ENCODE results near the gene UBE2G2.

The UBE2G2 gene

DNA sequence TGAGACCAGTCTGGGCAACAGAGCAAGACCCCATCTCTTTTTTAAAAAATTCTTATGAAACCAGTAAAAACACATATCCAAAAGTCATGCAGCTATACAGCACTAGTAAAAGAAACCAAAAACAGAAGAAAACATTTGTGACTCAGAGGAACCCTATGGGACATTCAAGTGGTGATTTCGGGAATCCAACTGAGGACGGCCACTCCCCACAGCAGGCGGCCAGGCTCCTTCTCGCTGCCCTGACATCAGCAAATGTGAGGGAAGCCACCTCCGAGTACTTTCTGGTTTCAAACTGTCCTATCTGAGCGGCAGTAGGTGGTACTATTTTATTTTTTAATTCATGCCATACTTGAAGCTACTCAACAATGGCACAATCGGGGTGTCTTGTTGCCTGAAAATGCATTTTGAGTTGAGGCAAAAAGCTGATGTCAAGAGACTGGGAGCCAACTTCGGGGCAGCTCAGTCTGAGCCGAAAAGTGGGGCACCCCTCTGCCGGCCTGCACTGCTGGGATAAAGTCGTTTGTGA is 12.9 kb upstream of the UBE2G2 start:
- DNase-seq, result no peak

DNA sequence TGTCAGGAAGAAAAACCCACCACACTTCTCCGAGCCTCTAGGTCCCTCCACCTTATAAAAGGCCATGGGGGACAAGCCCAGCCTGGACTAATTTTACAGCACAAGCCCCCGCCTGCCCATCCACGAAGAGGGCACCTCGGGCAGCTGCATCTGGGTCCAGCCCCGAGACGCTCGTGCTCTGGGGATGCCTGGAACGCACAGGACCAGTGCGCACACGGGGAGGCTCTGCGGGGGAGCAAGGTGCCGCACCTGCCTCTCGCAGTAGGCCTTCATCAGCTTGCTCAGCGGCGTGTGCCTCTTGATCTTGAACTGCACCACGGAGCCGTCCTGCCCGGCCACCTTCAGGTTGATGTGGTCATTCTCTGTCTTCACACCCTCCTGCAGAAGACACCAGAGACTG is 12.1 kb upstream of the UBE2G2 start:
- DNase-seq, result no peak

DNA sequence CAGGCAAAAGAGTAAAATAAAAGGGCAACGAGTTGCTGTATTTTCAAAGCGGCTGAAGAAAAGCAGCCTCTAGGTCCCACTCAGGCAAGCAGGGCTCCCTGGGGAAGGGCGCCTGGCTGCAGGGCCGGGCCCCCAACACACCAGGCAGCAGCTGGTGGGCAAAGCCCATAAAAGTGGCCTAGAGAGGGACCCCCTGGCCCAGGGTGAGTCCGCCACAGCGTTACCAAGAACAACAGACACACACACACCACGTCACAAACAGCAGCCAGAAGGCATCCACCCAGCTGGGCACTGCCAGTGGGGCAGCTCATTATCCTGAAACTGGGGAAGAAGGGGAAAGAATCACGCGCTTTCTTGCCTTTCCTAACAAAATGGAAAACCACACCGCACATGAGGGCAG is 11.5 kb upstream of the UBE2G2 start:
- no peak for DNase-seq

DNA sequence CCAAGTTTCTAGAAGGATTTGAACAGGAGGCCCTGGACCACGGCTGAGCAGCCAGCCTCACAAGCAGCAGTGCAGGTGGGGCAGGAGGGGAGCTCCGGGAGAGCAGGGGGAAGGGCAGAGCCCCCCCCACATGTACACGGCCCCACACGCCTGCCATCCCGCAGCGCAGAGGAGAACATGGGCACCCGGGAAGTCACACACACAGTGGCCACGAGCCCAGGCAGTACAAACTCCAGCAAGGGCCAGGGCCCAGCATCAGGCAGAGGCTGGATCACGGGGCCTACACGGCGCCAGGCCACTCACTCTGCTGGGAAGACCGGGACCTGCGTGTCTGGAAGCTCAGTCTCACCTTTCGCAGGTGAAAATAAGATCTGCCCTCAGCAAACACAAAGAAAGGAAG is 11.0 kb upstream of the UBE2G2 start:
- DNase-seq, result no peak

DNA sequence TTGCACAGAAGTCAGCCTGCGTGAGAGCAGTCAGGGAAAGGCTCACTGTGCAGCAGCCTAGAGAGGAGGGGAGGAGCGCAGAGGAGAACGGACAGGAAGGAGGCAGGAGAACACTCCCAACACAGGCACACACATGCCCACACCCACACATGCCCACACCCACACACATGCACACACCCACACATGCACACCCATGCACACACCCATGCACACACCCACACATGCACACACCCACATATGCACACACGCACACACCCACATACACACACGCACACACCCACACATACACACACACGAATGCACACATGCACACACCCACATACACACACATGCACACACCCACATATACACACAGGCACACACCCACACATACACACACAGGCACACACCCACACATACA is 9.2 kb upstream of the UBE2G2 start:
- DNase-seq, result no peak

DNA sequence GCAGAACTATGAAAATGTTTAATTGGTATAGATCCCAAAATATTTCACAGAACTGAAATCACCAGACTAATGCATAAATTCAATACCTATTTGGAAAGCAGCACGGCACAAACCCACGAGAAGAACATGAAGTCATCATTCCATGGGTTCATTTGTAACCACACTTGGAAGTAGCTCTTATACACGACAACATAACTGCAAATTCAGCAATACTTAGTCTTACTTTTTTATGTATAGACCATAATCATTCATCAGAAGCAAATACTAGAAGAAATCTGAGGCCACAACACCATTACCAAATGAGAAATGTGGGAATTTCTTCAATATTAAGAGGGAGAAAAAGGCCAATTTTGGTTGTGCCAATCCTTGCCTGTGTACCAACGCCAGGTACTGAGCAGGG is 4.2 kb upstream of the UBE2G2 start:
- no peak for DNase-seq

DNA sequence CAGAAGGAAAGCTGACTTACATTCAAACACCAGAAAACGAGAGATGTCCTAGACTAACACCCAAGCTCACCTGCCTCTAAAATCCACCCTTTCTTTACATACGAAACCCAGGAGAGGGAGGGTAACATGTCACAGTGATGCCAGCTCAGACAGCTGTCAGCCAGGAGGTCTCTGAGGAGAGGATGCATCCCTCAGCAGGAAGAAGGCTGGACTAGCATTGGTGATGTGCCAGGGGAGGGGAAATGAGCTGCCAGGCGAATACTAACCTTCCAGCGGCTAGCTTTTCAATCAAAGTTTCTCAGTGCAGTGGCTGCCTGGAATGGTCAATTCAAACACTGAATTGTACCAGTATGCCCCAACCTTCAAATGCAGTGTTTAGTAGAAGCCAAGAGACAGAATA is 3.6 kb upstream of the UBE2G2 start:
- DNase-seq, result no peak

DNA sequence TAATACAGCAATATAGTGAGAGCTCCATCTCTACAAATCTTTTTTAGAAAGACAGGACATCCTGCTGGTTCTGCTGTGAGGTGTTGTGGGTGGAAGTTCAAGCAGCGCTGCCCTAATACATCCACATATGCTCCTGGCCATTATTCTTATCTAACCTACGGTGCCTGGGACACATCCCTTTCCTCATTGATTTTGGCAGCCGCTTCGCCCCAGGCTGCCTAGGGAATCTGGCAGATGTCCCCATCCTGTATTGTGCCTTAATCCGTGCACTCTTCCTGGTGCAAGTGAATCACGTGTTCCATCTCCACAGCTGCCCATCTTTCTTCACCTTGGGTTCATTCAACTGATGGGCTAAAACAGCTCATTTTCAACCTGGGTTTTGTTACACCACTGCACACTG is 3.1 kb upstream of the UBE2G2 start:
- no peak for DNase-seq

DNA sequence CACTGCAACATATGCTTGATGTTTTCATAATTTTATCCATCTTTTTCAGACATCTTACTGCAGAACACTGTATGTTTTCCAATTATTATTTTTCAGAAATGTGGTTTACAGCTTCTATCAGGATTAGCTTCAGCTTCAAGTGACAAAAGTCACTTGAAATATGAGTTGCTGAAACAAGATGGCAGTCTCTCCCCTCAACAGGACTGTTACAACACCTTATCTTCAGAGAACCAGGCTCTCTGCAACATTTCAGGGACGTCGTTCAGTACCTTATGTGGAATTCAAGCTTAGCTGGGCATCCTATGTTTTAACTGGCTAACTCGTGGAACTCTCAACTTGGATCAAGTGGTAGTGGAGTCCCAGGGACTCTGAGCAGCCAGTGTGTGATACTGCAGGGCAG is 2.0 kb upstream of the UBE2G2 start:
- DNase-seq, result no peak

DNA sequence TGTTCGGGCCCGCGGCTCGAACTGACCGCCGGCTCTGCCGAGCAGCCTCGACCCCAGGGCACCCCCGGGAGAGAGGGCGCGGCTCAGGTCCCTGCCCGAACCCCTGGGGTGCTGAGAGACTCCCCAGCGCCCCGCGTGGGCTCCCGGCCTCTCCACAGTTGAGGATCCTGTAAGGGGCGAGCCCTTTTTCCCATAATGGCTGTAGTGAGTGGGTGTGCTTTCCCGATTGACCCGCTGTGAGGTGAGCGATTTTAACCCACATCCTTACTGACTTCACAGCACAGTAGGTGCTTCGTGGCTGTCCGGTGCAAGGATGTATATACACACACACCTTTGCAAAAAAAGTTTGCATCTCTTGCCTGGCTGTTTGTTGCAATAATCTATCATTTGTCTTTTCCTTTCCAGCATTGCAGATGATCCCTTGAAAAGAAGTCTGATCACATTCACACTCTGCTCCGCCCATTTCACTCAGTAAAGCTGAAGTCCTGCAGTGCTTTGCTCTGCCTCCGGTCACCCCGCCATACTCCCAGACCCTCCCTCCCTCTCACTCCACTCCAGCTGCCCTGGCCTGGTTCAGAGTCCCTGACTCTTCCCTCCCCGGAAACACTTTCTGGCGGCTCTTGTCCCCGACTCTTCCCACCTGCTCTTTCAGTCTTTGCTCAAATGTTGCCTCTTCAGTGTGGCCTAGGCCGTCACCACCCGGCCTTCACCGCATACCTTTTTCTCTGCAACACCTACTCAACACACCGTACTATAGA is 955 bp upstream of the UBE2G2 start:
- DNase-seq, result no peak

DNA sequence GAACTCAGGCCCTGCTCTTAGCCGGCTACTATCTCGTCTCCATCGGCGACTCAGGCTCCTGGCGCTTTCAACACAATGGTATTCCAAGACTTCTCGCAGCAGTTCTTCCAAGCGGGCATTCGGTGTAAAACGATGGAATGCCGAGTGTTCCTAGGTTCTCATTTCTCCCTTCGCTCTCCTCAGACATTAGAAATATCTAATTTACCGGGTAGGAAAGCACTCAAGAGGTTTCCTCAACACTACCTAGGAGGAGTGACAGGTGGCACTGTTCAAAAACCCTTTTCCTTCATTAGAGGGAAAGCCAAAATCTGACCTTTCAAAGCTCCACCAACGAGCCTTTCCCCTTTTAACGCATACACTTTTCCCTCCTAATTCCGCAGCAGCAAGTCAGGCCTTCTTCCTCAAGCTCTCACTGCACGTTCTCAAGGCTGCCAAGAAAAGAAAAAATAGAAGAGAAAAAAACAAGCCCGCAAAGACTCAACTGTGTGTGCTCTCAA is 601 bp downstream of the UBE2G2 start:
- no peak for DNase-seq

DNA sequence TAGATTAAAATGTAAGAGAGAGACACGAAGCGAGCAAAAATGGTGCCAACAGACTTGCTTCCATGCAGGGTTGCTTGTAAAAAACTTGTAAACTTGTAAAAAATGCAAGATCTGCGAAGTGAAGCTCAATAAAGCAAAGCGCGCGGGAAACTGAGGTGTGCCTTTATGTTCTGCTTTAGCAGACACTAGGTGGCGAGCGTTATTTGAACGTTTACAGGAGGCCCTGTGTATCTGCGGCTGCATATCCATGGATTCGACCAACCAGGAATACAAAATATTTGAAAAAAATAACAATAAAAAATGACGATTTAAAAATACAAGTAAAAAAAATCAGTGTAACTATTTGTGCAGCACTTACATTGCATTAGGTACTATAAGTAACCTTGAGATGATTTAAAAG is 1.5 kb downstream of the UBE2G2 start:
- DNase-seq, result no peak

DNA sequence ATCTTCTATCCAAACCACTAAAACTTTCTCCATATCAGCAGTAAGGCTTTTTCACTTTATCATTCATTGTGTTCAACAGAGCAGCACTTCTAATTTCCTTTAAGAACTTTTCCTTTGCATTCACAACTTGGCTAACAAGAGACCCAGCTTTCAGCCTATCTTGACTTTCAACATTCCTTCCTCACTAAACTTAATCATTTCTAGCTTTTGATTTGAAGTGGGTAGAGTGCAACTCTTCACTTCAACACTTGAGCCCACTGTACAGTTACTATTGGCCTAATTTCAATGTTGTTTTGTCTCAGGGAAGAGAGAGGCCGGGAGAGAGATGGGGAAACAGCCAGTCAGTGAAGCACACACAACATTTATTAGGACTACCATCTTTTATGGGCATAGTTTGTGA is 2.0 kb downstream of the UBE2G2 start:
- no peak for DNase-seq

DNA sequence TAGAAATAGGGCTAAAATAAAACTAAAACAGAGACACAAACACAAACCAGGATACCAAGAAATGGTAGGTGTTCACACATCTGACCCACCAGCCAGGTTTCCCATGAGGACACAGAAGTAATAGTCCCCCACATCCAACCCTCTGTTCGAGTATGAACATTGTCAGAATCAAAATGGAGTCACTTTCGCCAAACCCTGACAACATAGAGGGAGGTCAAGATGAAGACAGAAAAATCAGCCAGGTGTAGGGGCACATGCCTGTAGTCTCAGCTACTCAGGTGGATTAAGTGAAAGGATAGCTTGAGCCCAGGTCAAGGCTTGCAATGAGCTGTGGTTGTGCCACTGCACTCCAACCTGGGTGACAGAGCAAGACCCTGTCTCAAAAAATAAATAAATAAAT is 3.8 kb downstream of the UBE2G2 start:
- no peak for DNase-seq

DNA sequence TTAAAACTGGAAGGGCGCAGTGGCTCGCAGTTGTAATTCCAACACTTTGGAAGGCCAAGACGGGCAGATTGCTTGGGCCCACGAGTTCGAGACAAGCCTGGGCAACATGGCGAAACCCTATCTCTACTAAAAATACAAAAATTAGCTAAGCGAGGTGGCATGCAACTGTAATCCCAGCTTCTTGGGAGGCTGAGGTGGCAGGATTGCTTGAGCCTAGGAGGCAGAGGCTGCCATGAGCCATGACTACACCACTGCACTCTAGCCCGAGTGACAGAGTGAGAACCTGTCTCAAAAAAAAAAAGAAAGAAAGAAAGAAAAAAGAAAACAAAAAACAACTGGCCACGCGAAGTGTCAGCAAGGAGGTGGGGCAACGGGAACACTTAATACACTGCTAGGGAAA is 6.3 kb downstream of the UBE2G2 start:
- DNase-seq, result no peak

DNA sequence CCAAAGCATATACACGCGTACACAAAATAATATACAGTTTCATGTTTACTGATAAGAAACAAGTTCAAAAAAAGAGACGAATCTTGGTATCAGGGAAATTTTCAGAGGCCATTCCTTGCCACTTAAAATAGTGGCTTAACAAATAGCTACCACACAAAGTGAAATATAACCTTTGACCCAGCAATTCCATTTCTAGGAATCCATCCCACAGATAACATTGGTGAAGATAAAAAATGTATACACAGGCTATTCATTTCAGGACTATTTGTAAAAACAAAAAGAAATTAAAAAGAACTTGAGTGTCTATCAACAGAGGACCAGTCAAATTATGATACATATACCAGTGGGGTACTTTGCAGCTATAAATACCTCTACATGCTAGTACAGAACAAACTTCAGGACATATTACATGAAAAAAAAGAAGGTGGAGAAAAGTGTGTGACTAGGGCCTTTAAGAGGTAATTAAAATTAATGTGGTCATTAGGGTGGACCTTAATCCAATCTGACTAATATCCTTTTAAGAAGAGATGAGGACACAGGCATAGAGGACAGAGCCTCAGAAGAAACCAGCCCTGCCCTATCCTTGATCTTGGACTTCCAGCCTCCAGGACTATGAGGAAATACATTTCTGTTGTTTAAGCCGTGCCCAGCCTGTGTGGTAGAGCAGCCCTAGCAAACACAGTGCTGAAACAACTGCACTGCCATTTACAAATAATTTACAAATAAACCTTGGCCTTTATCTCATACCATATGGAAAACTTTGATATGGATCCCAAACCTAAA is 7.8 kb downstream of the UBE2G2 start:
- no peak for DNase-seq

DNA sequence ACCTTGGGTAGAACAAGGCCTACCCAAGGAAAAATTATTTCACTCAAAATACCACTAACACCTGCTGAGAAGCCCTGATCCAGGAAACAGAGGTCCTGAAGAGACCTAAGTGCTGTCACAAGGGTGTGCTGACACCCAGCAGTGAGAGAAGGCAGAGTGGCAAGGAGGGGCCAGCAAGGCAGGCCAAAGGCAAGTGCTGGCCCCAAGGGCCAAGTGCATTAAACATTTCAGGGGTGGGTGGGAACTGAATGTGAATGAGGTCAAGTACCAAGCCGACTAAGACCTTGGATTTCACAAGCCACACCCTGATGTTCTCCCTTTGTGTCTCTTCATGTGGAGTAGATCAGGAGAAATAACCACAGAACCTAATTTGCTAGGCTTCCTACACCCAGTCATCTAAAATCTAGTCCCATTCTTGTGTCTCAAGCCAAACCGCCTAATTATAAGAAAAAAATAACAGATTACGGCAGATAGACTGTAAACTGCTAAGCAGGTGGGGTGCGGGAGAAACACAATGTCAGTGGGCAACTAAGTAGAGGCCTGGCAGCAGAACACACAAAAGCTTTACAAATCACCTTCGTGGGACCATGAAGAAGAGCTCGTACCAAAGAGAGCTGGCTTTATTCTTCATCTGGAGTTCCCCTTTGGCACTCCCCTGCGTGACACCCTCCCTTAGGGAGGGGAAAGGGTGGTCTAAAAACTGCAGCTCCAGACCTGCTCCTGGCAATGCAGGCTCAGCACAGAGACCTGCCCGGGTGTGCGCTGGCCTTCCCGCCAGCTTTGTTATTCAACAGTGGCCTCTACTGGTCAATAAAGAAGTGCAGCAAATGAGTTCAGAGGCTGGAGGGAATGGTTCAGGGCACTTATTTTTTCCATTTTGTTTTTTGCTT is 8.7 kb downstream of the UBE2G2 start:
- peak; percentile 77 for DNase-seq

DNA sequence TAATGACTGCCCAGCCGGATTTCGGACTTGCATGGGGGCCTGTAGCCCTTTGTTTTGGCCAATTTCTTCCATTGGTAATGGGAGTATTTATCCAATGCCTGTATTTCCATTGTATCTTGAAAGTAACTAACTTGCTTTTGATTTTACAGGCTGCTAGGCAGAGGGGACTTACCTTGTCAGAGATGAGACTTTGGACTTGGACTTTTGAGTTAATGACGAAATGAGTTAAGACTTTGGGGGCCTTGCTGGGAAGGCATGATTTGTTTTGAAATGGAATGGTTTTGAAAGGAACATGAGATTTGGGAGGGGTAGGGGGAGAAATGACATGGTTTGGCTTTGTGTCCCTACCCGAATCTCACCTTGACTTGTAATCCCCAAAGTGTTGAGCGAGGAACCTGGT is 9.6 kb downstream of the UBE2G2 start:
- DNase-seq, result no peak

DNA sequence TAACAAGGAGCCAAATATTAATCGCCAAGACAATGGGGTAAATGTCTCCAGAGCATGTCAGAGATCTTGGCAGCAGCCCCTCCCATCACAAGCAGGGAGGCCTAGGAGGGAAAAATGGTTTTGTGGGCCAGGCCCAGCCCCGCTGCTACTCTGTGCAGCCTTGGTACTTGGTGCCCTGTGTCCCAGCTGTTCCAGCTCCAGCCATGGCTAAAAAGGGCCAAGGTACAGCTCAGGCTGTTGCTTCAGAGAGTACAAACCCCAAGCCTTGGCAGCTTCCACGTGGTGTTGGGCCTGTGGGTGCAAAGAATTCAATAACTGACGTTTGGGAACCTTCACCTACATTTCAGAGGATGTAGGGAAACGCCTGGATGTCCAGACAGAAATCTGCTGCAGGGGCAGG is 10.4 kb downstream of the UBE2G2 start:
- no peak for DNase-seq

DNA sequence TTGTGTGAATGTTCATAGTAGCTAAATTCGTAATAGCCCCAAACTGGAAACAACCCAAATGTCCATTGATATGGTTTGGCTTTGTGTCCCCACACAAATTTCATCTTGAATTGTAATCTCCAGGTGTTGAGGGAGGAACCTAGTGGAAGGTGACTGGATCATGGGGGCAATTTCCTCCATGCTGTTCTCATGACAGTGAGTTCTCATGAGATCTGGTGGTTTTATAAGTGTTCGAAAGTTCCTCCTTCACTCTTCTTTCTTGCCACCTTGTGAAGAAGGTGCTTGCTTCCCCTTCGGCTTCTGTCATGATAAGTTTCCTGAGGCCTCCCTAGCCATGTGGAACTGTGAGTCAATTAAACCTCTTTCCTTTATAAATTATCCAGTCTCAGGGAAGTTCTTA is 11.3 kb downstream of the UBE2G2 start:
- no peak for DNase-seq

DNA sequence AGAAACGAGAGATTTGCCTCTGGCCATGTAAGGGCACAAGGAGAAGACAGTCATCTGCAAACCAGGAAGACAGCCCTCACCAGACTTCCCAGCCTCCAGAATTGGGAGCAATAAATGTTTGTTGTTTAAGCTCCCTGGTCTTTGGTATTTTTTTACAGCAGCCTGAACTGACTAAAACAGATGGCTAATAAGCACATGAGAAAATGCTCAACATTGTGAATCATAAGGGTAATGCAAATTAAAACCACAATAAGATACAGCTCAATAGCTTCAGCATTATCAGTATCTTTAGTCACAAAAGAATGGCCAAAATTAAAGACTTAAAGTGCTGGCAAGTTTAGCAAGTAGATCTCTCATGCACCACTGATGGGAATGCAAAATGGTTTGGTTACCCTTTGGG is 11.7 kb downstream of the UBE2G2 start:
- no peak for DNase-seq

DNA sequence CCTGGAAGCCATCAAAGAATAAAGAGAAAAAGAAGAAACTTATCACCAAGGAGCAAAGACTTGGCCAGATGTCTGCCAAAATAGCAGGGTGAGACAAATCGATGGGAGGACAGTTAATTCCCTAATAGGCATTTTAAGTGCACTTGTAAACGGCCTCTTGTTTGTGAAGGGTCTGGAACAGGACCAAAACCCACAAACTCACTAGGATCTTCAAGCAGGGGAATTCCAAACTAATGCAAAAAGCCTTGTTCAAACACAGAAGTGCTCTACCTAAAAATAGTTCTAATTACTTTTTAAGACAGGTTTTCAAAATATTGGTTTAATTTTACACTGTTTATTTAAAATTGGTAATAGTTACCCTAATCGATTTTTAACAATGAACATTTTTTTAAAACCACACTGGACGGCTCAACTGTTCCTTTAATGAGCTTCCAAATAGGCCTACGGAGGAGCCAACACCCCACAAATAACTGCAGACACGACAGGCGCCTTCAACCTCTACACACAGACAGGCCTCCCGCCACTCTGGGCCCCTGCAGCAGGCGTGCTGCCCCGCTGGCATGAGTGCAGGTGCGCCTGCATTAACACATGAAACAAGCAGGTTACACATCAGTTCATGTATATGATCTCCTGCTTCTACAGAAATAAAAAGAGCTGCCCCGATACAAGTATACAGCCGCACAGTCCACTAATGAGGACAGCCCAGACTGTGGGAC is 15.8 kb downstream of the UBE2G2 start:
- no peak for DNase-seq

DNA sequence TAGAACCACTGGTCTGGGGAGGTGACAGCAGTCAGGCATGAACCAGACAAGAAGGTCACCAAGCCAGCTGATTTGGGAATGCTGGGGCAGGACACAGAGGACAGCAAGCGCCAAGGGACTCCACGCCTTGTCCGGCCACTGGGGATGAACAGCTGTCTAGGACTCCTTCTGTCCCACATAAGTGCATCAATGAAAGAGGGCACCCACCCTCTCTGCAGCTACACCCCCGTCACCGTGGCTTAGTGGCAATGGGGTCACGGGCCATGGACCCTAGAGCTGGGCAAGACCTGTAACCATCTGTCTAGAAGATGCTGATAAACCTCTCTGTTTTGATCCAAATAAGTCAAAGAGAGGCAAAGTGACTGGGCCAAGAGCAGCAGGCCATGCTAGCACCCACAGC is 16.8 kb downstream of the UBE2G2 start:
- no peak for DNase-seq

All from activated effector memory CD4-positive, alpha-beta T cell treated with anti-CD3 and anti-CD28 coated beads, Interleukin-2, amount 50 U/mL, for 16 hours (primary cell).